Erythroblast (primary cell): ENCODE results near the gene NAMPT.
"Not testable (repeated sequence)": the region's sequence is repeated elsewhere in the genome, so short reads cannot be mapped to it uniquely, and the experiment has no call there.

Experiments
- DNase-seq, 2 experiments: peaks; one replicate each; lab custom pipeline; 2025; lab: John Stamatoyannopoulos, UW
- GATA1 ChIP-seq: IDR thresholded peaks from 2 replicates; pipeline ENCODE4 v1.6.1; 2011; ENCODE audit warnings: low read depth, mild to moderate bottlenecking, control low read depth, low read length, moderate library complexity
- POLR2A ChIP-seq: IDR thresholded peaks from 2 replicates; pipeline ENCODE4 v1.6.1; 2011; ENCODE audit warnings: mild to moderate bottlenecking, low read length

Gene NAMPT

DNA sequence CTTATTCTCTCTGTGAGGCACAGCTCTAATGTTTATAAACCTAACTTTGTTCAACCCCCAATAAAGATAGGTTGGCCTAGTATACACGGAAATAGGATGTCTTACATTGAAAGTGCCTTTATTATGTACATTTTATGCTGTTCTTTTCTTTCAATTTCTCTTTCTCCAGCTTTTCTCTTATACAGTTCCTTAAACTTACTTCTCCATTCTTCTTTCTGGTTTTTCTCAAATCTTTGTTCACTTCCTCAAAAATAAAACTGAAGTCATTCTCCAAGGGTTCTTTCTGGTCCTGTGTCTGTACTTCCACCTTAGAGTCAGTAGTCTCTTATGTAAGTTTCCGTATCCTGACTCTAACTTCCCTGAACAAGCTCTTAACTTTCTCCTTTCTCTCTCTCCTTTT is 29.2 kb upstream of the NAMPT start:
- no peak for DNase-seq
- TF ChIP-seq POLR2A: no peak
- no peak for TF ChIP-seq GATA1

DNA sequence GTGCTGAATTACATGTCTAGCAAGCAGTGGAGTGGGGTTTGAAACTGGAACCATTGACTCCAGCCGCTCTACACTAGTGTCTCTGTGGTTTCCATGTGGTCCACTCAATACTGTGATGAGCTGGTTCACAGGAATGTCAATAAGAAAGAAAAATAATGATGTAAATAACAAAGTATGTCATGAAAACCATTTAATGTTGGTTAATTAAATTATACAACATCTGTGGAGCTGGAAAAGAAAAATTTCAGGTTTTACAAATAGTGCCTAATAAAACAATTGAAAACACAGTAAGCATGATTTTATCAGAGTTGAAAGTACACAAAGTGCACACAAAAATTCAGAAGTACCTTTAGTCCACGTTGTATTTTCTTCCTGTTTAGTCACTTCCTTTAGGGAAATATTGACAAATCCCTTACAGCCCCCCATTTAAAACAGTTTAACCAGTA is 28.7 kb upstream of the NAMPT start:
- DNase-seq: no peak
- TF ChIP-seq POLR2A: no peak
- no peak for TF ChIP-seq GATA1

DNA sequence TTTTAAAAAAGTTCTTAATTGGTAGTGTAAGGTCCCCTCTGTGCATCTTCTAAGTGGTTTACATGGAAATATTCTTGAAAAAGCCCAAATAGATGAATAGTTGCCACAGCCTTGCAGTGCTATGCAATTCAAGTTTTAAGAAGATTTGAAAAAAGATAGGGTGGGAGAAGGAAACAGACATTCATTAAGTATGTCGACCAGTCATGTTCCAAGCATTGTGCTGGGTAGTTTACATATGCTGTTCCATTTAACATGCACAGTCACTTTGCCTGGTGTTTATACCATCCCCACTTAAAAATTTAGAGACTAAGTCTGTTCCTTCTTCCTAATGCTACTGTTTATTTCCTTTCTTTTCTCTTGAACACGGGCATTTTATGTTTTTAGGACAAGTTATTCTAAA is 28.1 kb upstream of the NAMPT start:
- no peak for DNase-seq
- TF ChIP-seq GATA1 (no peak), POLR2A (no peak)

DNA sequence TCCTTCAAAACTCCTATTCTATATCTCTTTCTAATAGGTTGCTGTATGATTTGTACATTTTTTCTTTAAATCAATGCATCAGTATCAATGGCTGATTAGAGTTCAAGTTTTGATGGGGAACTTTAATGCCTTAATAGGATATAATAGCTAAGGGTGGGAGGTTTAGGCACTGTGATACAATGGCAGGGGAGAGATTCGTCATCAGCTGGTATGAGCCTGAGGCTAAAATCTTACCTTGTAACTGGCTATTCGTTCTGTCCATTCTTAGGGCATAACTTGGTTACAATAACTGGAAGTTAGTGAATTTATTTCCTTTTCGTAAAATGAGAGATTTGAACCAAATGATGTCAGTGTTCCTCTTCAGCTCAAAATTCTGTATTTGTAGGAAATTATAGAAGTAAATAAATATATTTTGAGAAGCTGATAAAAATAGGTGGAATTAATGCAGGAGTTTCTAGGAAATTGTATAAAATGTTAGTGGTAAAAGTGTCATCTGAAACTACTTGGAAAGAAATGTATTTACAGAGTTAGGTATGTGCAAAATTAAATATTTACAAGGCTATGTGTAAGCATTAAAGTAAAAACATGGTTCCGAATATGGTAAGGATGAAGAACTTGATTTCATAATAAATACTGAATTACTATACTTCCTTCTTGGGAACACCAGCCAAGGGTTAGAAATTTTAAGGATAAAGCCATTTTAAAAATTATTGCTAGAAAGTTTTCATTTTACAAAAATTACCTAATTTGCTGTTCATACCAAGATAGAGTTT is 27.5 kb upstream of the NAMPT start:
- DNase-seq: no peak
- TF ChIP-seq GATA1 (no peak), POLR2A (no peak)

DNA sequence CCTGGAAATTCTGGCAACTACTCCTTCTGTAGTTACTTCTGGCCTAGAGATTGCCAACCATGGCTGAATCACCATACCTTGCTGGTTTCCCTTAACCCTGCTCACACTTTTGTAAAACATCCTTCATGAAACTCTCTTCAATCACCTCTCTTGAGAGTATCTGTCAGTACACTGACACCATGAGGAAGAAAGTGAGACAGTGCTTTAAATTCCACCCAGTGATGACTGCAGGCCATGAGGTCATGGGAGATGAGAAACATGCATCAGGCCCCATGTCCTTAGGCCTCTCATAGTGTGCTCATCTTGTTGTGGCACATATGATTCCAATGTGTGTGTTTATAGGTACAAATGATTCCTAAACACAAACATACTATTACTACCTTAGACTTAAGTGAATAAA is 24.6 kb upstream of the NAMPT start:
- no peak for TF ChIP-seq GATA1
- no peak for TF ChIP-seq POLR2A
- no peak for DNase-seq

DNA sequence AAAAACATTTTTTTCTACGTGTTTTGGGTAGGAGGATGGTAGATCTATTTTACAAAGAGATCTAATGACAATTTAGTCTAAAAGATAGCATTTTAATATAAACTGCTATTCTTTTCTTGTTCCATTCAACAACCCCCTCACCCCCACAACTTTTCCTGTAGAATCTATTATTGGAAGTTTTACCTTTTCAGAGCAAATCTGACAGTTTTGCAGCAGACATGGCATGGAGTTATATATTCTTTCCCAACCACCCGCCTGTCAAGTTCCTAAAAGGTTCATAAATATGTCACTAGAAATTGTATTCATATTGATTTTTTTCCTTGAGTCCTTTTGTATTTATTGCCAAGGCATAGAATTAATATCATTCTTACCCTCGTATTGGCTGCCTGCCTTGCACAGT is 21.5 kb upstream of the NAMPT start:
- DNase-seq: no peak
- no peak for TF ChIP-seq GATA1
- no peak for TF ChIP-seq POLR2A

DNA sequence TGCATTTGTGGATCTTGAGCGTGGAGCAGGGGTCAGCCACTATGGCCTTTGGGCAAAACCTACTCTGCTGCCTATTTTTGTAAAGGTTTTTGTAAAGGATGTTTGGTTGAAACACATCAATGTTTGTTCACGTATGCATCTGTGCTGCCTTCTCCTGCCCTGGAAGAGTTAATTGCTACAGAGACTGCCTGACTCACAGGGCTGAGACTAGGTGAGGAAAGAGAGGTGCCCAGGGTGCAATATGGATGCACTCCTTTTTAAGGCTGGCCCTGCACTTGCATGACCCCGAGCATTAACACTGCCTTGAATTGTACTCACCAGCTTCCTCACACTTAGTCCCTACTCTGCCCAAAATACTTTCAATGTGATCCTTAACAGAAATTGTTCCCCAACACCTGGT is 20.9 kb upstream of the NAMPT start:
- DNase-seq: no peak
- TF ChIP-seq POLR2A: no peak
- TF ChIP-seq GATA1: no peak

DNA sequence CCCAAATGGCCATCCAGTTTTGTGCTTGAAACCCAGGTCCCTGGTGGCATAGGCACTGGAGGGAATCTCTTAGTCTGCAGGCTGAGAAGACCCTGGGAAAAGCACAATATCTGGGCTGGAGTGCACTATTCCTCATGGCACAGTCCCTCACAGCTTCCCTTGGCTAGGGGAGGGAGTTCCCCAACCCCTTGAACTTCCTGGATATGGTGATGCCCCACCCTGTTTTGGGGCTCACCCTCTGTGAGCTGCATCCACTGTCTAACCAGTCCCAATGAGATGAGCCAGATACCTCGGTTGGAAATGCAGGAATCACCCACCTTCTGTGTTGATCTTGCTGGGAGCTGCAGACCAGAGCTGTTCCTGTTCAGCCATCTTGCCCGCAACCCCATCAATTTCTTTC is 19.8 kb upstream of the NAMPT start:
- TF ChIP-seq GATA1 (no peak), POLR2A (no peak)
- no peak for DNase-seq

DNA sequence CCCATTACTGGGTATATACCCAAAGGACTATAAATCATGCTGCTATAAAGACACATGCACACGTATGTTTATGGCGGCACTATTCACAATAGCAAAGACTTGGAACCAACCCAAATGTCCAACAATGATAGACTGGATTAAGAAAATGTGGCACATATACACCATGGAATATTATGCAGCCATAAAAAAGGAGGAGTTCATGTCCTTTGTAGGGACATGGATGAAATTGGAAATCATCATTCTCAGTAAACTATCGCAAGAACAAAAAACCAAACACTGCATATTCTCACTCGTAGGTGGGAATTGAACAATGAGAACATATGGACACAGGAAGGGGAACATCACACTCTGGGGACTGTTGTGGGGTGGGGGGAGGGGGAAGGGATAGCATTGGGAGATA is 13.8 kb upstream of the NAMPT start:
- not testable (repeated sequence) for DNase-seq

DNA sequence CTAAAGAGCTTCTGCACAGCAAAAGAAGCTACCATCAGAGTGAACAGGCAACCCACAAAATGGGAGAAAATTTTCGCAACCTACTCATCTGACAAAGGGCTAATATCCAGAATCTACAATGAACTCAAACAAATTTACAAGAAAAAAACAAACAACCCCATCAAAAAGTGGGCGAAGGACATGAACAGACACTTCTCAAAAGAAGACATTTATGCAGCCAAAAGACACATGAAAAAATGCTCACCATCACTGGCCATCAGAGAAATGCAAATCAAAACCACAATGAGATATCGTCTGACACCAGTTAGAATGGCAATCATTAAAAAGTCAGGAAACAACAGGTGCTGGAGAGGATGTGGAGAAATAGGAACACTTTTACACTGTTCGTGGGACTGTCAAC is 13.4 kb upstream of the NAMPT start:
- DNase-seq: not testable (repeated sequence)

DNA sequence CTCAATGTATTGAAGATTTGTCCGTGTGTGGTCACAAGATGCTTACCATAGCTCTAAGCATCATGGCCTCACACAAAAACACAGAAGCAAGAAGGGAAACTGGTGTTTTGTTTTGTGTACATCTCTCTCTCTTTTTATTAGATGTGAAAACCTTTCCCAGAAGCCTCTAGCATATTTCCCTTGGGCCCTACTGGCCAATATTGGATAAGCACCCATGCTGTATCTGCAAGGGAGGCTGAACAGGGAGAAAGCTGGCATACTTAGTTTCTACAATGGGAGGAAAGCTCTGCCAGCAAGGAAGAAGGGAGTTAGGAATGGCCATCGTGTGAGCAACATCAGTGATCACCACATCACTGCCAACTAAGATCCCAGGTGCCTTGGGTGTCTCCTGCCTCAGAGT is 9.6 kb upstream of the NAMPT start:
- DNase-seq: no peak
- TF ChIP-seq POLR2A (no peak), GATA1 (no peak)

DNA sequence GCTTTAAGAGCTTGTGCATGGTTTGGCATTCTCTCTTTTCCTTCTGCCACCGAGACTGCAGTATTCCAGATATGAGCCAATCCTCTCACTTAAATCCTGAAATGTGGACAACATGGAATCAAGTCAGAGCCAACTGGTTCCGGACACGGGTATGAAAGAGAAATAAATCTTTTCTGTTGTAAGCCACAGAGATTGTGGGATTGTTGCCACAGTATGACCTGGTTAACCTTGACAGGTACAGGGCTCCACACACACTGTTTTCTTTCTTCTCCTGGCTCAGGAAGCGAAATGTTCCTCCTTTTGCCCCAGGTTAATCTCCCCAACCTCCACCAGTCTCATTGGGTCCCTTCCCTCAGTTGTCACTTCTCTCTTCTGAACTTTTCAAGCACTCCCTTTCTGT is 6.5 kb upstream of the NAMPT start:
- DNase-seq: no peak
- TF ChIP-seq GATA1 (no peak), POLR2A (no peak)

DNA sequence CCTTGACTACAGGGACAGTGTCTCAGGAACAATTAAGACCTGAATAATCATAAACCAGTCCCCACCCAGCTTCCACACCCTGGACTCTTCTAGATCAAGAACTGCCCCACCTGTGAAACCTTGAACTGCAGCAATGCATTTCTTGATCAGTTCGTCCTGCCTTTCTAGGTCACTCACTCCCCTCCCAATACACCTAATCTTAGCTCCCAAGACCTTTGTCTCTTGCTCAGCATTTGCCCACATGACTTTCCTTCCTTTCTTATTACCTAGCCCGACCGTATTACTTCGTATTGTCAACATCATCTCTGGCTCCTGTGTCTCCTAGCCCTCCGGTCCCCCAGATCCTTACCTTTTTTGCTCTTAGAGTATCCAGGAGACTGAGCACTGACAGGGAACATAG is 5.5 kb upstream of the NAMPT start:
- no peak for DNase-seq
- no peak for TF ChIP-seq POLR2A

DNA sequence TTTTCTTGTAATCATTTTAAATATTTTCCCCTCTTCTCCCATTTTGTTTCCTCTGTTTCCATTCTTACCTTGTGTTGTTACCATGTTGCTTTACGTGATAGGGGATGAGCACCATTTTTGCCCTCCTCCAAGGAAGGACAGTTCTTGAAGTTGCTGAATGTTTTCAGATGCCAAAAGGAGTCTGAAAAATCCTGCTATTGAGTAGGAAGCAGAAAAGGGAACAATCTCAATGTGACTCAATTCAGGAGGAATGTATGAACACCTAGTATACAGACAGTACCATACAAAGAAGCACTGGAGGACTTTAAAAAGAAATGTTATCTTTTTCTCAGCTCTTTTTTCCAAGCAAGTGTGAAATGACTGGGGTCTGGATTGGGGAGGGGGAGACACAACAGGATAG is 5.1 kb upstream of the NAMPT start:
- TF ChIP-seq POLR2A: no peak
- TF ChIP-seq GATA1: no peak
- DNase-seq: no peak

DNA sequence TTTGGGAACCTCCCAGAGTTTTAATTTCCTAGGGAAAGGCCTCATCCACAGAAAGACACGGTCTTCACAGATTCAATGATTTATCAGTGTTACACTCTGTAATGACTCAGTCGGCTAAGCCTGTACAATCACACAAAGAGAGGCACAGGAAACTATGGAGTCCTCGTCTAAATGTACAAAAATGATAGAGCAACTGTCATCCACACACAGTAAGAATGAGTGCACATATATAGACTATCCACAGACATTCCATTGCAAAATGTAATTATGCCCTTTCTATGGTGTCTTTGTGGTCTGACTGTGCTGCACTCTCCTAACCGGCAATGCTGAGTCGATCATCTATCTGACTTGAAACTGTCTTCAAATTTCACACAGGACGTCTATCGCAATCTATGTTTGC is 3.5 kb upstream of the NAMPT start:
- no peak for DNase-seq
- TF ChIP-seq POLR2A: no peak
